ENCODE measurements around the gene RGS6. TPM values are rescaled to one million over a fixed set of nuclear protein-coding genes. Genes with fewer than 3 reads are reported as not detected.

The RGS6 gene
- total and polyA plus RNA-seq, 2 experiments from 2014 or later = 0.86 to 0.95 TPM

DNA sequence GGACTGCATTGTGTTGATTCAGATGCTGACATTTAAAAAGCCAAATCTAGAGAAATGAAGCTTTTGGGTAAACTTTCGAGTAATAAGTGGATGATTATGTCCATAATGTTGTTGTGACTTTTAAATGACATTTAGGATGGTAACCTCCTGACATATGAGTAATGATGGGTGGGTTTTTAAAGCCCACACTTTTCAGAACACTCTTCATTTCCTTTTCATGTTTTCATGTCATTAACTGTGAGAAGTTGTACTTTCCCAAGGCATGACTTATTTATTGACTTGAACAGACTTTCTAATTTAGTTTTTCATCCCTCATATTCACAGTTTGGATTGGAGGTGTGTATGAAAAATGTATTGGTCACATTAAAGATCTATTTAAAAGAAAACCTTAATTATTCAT is 35.5 kb downstream of the RGS6 start:
- Histone ChIP-seq H3K4me3 (no peak overlapping the region), H3K9me3 (ENCODE audit: low read depth) (no peaks in the 10 kb centered on the region), H3K27me3 (no peaks in the 10 kb centered on the region), H3K36me3 (no peaks in the 10 kb centered on the region), H3K4me1 (ENCODE audit: low read depth) (no peaks in the 10 kb centered on the region), H3K27ac (no peak overlapping the region)
- no peak for TF ChIP-seq CTCF (IDR thresholded peaks at IDR 0.05; ENCODE audit: low read depth, low read length)
- DNase-seq (ENCODE audit: low read depth in 1 of 2, low spot score in 1 of 2) = no peak

GRCh38 chr14:71970272-71970671 is 38.0 kb downstream of the RGS6 start:
- Histone ChIP-seq H3K4me1 (ENCODE audit: low read depth) (peaks cover 9% of the 10 kb centered on the region), H3K9me3 (ENCODE audit: low read depth) (no peaks in the 10 kb centered on the region), H3K27ac (no peak overlapping the region), H3K4me3 (no peak overlapping the region), H3K36me3 (no peaks in the 10 kb centered on the region), H3K27me3 (no peaks in the 10 kb centered on the region)
- no peak for DNase-seq (ENCODE audit: low read depth in 1 of 2, low spot score in 1 of 2)
- TF ChIP-seq CTCF (IDR thresholded peaks at IDR 0.05; ENCODE audit: low read depth, low read length) = no peak

GRCh38 chr14:71985538-71986189 is 53.4 kb downstream of the RGS6 start:
- Histone ChIP-seq H3K27me3 (no peaks in the 10 kb centered on the region), H3K36me3 (no peaks in the 10 kb centered on the region), H3K27ac (peak overlapping the region; percentile 88), H3K4me1 (ENCODE audit: low read depth) (peaks cover 11% of the 10 kb centered on the region), H3K4me3 (no peak overlapping the region), H3K9me3 (ENCODE audit: low read depth) (no peaks in the 10 kb centered on the region)
- no peak for TF ChIP-seq CTCF (IDR thresholded peaks at IDR 0.05; ENCODE audit: low read depth, low read length)
- DNase-seq (ENCODE audit: low read depth in 1 of 2, low spot score in 1 of 2) = peak in 1 of 2 donors; percentile 56

DNA sequence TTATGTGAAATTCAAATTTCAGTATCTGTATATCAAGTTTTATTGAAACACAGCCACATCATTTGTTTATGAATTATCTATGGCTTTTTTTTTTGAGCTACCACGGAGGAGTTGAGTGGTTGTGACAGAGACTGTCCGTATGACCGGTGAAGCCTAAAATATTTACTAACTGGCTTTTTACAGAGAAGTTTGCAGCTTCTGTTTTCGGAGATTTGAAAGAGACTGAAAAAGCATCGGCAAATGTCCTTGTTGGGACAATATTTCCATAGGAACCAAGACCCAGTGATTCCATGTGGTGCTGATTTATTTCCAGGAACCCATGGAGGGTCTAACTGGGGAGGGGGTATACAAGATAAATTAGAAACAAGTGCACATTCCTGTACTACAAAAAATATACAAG is 56.2 kb downstream of the RGS6 start:
- Histone ChIP-seq H3K4me1 (ENCODE audit: low read depth) (peaks cover 11% of the 10 kb centered on the region), H3K36me3 (no peaks in the 10 kb centered on the region), H3K4me3 (no peak overlapping the region), H3K9me3 (ENCODE audit: low read depth) (no peaks in the 10 kb centered on the region), H3K27me3 (no peaks in the 10 kb centered on the region), H3K27ac (no peak overlapping the region)
- TF ChIP-seq CTCF (IDR thresholded peaks at IDR 0.05; ENCODE audit: low read depth, low read length) = no peak
- DNase-seq (ENCODE audit: low read depth in 1 of 2, low spot score in 1 of 2) = no peak

DNA sequence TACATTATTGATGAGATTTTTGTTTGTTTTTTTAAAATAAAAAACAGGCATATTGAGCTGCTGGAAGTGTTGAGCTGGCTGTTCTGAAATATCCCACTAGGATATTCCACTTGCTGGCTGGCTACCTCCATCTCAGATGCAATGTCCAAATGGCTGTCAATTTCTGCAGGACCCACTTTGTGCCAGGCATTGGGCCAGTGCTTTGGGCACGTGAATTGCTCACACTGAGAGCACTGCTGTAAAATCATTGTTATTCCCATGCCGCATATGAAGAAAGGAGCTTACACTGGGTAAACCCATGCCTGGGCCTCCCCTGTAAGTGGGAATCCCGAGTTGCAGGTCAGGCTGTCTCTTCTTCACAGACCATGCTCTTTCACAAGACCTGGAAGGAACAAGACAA is 56.7 kb downstream of the RGS6 start:
- no peak overlapping the region for H3K27ac ChIP-seq
- no peaks in the 10 kb centered on the region for H3K27me3 ChIP-seq
- H3K4me3 ChIP-seq = no peak overlapping the region
- TF ChIP-seq CTCF (IDR thresholded peaks at IDR 0.05; ENCODE audit: low read depth, low read length) = no peak
- no peaks in the 10 kb centered on the region for H3K36me3 ChIP-seq
- peaks cover 11% of the 10 kb centered on the region for H3K4me1 ChIP-seq (ENCODE audit: low read depth)
- DNase-seq (ENCODE audit: low read depth in 1 of 2, low spot score in 1 of 2) = no peak
- H3K9me3 ChIP-seq (ENCODE audit: low read depth) = no peaks in the 10 kb centered on the region

All from cardiac muscle cell (in vitro differentiated cells and primary cell).